Effector memory CD4-positive, alpha-beta T cell (primary cell): ENCODE measurements around the gene TRMT11.
"Not testable (repeated sequence)": the region's sequence is repeated elsewhere in the genome, so short reads cannot be mapped to it uniquely, and the experiment has no call there.

Experiments used
- DNase-seq, 3 donors: peaks; one replicate each; pipeline ENCODE4 v3.0.0-alpha.2; 2020
- H3K27ac ChIP-seq: 2 replicates; pipeline ENCODE4 v1.7.0; 2013; ENCODE audit warnings: mild to moderate bottlenecking, low read length, moderate library complexity; ENCODE audit not compliant: insufficient read depth, poor library complexity, severe bottlenecking
- H3K27me3 ChIP-seq: replicated peaks from 2 replicates; pipeline ENCODE4 v1.7.0; 2013; ENCODE audit warnings: mild to moderate bottlenecking, low read length; ENCODE audit not compliant: insufficient read depth, control insufficient read depth, poor library complexity, severe bottlenecking
- H3K36me3 ChIP-seq: 2 replicates; pipeline ENCODE4 v1.7.0; 2013; ENCODE audit warnings: mild to moderate bottlenecking, low read length, moderate library complexity; ENCODE audit not compliant: control insufficient read depth, insufficient read depth
- H3K4me1 ChIP-seq: 2 replicates; pipeline ENCODE4 v1.7.0; 2013; ENCODE audit warnings: low read length, mild to moderate bottlenecking; ENCODE audit not compliant: control insufficient read depth, insufficient read depth, poor library complexity, severe bottlenecking
- H3K4me3 ChIP-seq: 2 replicates; pipeline ENCODE4 v1.7.0; 2013; ENCODE audit warnings: low read length, low read depth, mild to moderate bottlenecking; ENCODE audit not compliant: insufficient read depth, poor library complexity, severe bottlenecking
- H3K9me3 ChIP-seq: 2 replicates; pipeline ENCODE4 v1.7.0; 2013; ENCODE audit warnings: mild to moderate bottlenecking, low read length, moderate library complexity; ENCODE audit not compliant: control insufficient read depth

TRMT11 gene

DNA sequence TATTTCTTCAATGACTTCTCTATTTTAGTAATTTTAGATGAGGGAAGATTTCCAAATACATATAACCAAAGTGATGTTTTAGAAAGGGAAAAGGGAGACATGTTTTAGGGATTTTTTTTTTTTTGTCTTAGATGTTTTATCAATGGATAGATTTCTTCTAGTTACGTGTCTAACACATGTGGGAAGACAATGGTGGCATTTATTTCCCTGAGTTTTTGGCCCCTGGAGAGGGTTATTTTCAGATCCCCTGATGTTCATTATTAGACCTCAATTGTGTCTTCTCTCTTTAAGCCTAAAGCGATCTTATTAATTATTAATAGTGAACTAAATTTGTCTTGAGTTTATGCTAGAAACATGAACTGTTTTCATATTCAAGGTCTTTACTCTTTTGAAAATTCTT lies 30.3 kb downstream of the TRMT11 start:
- H3K36me3 ChIP-seq, result peaks cover 51% of the 10 kb centered on the region
- no peak for DNase-seq
- no peak overlapping the region for H3K27ac ChIP-seq
- no peaks in the 10 kb centered on the region for H3K4me1 ChIP-seq
- no peak overlapping the region for H3K4me3 ChIP-seq
- H3K27me3 ChIP-seq, result no peaks in the 10 kb centered on the region
- no peaks in the 10 kb centered on the region for H3K9me3 ChIP-seq

DNA sequence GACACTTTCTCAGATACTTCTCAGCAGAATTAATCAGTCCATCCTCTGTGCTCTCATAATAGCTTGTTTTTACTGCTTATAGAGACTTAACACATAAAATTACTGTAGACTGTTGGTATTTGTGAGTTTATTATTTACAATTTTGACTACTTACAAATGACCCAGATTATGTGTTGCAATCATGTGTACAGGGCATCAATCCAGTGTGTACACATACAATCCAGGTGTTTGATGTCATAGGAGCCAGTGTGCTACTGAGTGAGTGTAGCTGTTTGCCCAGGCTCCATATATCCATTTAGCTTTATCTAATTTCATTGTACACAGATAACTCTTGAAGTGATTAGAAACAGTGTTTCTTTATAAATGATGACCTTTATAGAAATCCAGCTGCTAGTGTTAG lies 31.3 kb downstream of the TRMT11 start:
- H3K36me3 ChIP-seq, result peaks cover 46% of the 10 kb centered on the region
- H3K27ac ChIP-seq, result no peak overlapping the region
- DNase-seq, result no peak
- H3K4me3 ChIP-seq, result no peak overlapping the region
- H3K4me1 ChIP-seq, result no peaks in the 10 kb centered on the region
- H3K9me3 ChIP-seq, result no peaks in the 10 kb centered on the region
- H3K27me3 ChIP-seq, result no peaks in the 10 kb centered on the region

DNA sequence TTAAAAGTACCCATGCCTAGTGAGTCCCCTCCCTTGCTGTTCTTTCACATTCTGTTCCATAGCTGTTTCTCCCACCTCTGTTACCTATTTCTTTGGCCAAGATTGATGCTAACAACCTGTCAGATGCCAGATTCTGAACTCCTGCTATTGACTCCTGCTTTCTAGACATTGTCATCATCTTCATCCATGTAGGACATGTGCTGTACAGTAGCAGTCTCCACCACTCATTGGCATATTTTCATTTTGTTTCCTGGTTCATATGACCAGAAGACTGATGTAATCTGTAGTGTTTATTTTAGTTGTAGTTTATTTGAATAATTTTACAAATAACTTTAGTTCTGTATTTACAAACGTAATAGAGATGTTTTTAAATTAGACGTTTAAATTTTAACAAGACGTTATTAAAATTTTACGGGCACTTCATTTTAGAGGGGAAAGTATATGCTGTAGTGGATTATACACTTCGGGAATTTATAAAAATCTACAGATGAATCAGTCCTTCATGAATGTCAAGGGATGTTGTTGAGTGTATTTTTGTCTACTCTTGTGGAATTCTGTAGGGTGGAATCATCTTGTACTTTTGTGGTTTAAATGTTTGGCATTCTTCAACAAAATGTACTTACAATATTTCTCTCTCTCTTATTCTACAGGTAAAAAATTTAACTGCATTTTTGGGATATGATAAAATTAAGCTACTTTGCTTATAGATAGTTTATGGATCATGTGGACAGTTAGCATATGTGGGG lies 34.1 kb downstream of the TRMT11 start:
- Histone ChIP-seq H3K27me3 (no peaks in the 10 kb centered on the region), H3K4me3 (no peak overlapping the region), H3K4me1 (no peaks in the 10 kb centered on the region), H3K27ac (no peak overlapping the region), H3K36me3 (peaks cover 31% of the 10 kb centered on the region), H3K9me3 (no peaks in the 10 kb centered on the region)
- DNase-seq, result no peak

DNA sequence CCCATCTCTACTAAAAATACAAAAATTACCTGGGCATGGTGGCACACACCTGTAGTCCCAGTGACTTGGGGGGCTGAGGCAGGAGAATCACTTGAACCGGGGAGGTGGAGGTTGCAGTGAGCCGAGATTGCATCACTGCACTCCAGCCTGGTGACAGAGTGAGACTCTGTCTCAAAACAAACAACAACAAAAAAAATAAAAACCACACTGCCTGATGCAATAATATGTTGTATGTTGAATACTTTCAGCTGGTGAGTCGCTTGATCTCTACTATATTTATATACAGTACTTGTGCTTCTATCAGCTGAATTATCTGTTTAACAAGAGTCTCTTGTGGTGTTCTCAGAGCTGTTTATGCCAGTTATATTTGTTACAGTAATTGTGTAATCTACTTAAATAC lies 37.1 kb downstream of the TRMT11 start:
- H3K36me3 ChIP-seq, result peaks cover 36% of the 10 kb centered on the region
- H3K4me3 ChIP-seq, H3K9me3 ChIP-seq, H3K27ac ChIP-seq, H3K27me3 ChIP-seq, DNase-seq, H3K4me1 ChIP-seq: not testable (repeated sequence)

DNA sequence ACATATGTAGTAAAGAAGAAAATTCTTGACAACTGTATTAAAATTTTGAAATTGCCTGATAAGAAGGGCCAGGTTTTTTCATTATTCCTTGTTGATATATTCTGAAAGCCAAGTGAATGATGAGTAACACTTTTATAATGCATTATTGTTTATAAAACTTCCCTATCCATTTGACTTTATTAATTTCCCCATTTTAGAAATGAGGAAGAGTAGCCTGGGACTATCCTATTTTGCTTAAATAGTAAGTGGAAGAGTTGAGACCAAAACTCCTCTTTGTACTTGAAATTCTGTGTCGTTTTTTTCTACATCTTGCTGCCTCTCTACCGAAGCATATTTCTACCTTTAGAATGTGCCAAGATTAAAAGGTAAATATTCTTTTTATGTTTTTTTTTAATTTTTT lies 39.7 kb downstream of the TRMT11 start:
- H3K27me3 ChIP-seq, result no peaks in the 10 kb centered on the region
- H3K4me3 ChIP-seq, result no peak overlapping the region
- peaks cover 28% of the 10 kb centered on the region for H3K36me3 ChIP-seq
- no peaks in the 10 kb centered on the region for H3K9me3 ChIP-seq
- DNase-seq, result no peak
- H3K27ac ChIP-seq, result no peak overlapping the region
- H3K4me1 ChIP-seq, result no peaks in the 10 kb centered on the region

DNA sequence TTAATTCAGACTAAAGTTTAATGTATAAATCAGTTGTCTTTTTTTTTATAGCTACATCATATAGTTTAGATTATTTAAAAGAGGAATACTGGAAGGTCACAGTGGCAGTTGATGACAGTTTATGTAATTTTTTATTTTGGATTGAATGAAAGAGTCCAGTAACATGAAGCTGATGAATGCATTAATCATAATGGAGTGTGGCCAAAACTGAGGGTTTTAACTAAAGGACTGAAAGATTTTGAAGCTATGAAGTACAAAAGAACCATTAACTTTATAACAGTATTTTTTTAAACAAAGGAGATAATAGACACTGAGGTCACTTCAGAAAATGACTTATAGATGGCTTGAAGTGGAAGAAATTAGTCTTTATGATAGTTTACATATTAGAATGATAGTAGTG lies 41.3 kb downstream of the TRMT11 start:
- Histone ChIP-seq H3K36me3 (peaks cover 21% of the 10 kb centered on the region), H3K27me3 (no peaks in the 10 kb centered on the region), H3K27ac (no peak overlapping the region), H3K4me3 (no peak overlapping the region), H3K4me1 (no peaks in the 10 kb centered on the region), H3K9me3 (no peaks in the 10 kb centered on the region)
- DNase-seq, result no peak

DNA sequence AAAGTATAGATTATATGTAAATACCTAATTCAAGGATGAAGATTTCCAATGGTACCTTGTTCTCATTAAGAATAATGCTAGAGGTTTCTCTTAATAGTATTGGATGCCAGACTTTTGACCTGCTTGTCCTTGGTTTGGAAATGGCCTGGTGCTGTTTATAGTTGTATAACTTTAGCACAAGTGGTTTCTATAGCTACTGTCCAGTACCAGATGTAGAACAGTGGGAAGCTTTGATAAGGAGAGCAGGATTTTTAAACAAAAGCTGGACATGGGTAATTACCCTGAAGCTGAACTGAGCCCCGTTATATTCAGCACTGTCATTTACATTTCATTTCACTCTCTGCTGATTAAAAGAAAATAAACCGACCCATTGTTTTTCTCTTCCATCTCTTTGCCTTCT lies 43.7 kb downstream of the TRMT11 start:
- no peak overlapping the region for H3K27ac ChIP-seq
- H3K27me3 ChIP-seq, result no peaks in the 10 kb centered on the region
- no peaks in the 10 kb centered on the region for H3K4me1 ChIP-seq
- no peak for DNase-seq
- H3K9me3 ChIP-seq, result no peaks in the 10 kb centered on the region
- H3K36me3 ChIP-seq, result peaks cover 20% of the 10 kb centered on the region
- H3K4me3 ChIP-seq, result no peak overlapping the region

DNA sequence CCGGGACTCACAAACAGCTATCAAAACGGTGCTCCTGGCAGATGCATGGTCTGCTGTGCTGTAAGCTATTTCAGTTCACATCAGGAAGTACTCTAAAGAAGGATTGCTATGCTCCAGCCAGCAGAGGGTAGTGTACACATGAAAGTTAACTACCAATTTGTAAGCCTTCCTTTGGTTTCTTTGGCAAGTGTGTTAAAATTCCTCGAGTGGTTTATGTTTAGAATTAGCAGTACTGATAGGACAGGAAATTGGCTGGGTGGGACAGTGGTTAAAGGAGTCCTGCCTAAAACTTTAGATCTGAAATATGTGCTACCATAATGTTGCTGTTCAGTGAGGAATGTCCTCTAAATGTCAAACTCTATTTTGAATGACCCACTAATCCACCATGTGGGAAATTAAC lies 47.4 kb downstream of the TRMT11 start:
- Histone ChIP-seq H3K9me3 (no peaks in the 10 kb centered on the region), H3K4me1 (no peaks in the 10 kb centered on the region), H3K27me3 (no peaks in the 10 kb centered on the region), H3K36me3 (peaks cover 16% of the 10 kb centered on the region), H3K4me3 (no peak overlapping the region), H3K27ac (no peak overlapping the region)
- no peak for DNase-seq

DNA sequence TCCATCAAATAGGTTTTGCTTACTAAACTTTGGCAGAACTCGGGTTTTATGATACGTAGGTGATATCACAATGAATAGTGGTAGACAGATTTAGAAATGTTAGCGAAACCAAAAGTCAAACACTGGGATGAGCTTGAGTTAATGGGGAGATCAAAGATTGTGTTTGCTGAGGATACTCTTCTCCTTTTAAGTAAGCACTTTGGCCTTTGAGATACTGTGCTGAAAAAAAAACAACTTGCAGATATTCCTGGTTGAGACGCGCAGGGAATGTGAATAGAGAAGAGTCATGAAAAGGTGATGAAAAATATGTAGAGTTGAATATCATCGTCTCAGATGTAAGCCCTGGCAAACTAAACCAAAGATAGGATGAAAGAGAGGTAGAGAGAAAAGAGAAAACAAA lies 48.3 kb downstream of the TRMT11 start:
- no peaks in the 10 kb centered on the region for H3K4me1 ChIP-seq
- no peaks in the 10 kb centered on the region for H3K27me3 ChIP-seq
- peaks cover 18% of the 10 kb centered on the region for H3K36me3 ChIP-seq
- H3K9me3 ChIP-seq, result no peaks in the 10 kb centered on the region
- no peak overlapping the region for H3K4me3 ChIP-seq
- DNase-seq, result no peak
- H3K27ac ChIP-seq, result no peak overlapping the region

DNA sequence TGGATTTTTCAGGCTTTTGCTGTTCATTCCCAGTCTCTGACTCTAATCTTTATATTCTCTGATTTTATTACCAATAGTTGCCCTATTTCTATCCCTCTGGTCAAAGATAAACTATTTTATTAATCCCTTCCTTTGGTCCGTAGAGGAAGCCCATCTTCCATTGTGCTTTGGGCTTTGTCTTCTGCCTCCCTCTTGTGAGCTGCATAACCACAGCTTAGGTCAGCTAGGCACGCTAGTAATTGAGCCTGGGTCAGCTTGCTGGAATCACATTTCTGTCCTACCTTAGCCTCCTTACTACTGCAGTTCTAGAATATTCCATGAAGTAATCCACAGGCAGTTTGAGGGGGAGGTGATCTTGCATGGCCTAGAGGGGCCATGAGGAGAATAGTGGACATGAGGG lies 49.4 kb downstream of the TRMT11 start:
- peaks cover 19% of the 10 kb centered on the region for H3K36me3 ChIP-seq
- H3K4me1 ChIP-seq, result no peaks in the 10 kb centered on the region
- DNase-seq, result no peak
- no peak overlapping the region for H3K27ac ChIP-seq
- no peak overlapping the region for H3K4me3 ChIP-seq
- no peaks in the 10 kb centered on the region for H3K9me3 ChIP-seq
- H3K27me3 ChIP-seq, result no peaks in the 10 kb centered on the region
